IMR-90 (cell line): ENCODE data around the gene PLEKHH1.

ENCODE experiments used
- FOS ChIP-seq: fragments of 150-350 bp; IDR thresholded peaks from 2 replicates; pipeline ENCODE4 v1.6.1; 2016; ENCODE audit warnings: low read depth, low read length
- MAZ ChIP-seq: IDR thresholded peaks from 2 replicates; pipeline ENCODE4 v1.6.1; 2012; ENCODE audit warnings: low read depth, mild to moderate bottlenecking, low read length, improper control_type of control experiment, moderate library complexity, borderline replicate concordance
- MXI1 ChIP-seq: IDR thresholded peaks from 2 replicates; pipeline ENCODE4 v1.6.1; 2012; ENCODE audit warnings: low read depth, mild to moderate bottlenecking, low read length, moderate library complexity, borderline replicate concordance
- POLR2A ChIP-seq: IDR thresholded peaks from 2 replicates; pipeline ENCODE4 v1.6.1; 2012; ENCODE audit warnings: mild to moderate bottlenecking, low read depth, low read length
- RAD21 ChIP-seq: IDR thresholded peaks from 2 replicates; pipeline ENCODE4 v1.6.1; 2012; ENCODE audit warnings: low read length, improper control_type of control experiment
- RCOR1 ChIP-seq: IDR thresholded peaks from 2 replicates; pipeline ENCODE4 v1.6.1; 2012; ENCODE audit warnings: mild to moderate bottlenecking, low read length, improper control_type of control experiment; ENCODE audit not compliant: insufficient replicate concordance
- RFX5 ChIP-seq: IDR thresholded peaks from 2 replicates; pipeline ENCODE4 v1.8.0; 2012; ENCODE audit warnings: low read depth, mild to moderate bottlenecking, low read length, moderate library complexity
- USF2 ChIP-seq: fragments of 150-350 bp; IDR thresholded peaks from 2 replicates; pipeline ENCODE4 v1.6.1; 2017; ENCODE audit warnings: mild to moderate bottlenecking, antibody characterized with exemption, low read length, low read depth
- TF ChIP-seq, protein P1 (sequence below): conservative IDR thresholded peaks from 2 replicates; pipeline ENCODE4 v1.5.1; 2012; ENCODE audit warnings: mild to moderate bottlenecking, low read depth, low read length, improper control_type of control experiment

- no peak for TF ChIP-seq USF2
- TF ChIP-seq, protein P1, sequence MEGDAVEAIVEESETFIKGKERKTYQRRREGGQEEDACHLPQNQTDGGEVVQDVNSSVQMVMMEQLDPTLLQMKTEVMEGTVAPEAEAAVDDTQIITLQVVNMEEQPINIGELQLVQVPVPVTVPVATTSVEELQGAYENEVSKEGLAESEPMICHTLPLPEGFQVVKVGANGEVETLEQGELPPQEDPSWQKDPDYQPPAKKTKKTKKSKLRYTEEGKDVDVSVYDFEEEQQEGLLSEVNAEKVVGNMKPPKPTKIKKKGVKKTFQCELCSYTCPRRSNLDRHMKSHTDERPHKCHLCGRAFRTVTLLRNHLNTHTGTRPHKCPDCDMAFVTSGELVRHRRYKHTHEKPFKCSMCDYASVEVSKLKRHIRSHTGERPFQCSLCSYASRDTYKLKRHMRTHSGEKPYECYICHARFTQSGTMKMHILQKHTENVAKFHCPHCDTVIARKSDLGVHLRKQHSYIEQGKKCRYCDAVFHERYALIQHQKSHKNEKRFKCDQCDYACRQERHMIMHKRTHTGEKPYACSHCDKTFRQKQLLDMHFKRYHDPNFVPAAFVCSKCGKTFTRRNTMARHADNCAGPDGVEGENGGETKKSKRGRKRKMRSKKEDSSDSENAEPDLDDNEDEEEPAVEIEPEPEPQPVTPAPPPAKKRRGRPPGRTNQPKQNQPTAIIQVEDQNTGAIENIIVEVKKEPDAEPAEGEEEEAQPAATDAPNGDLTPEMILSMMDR = no peak
- no peak for TF ChIP-seq RFX5
- no peak for TF ChIP-seq FOS
- no peak for TF ChIP-seq POLR2A
- no peak for TF ChIP-seq MAZ
- no peak for TF ChIP-seq MXI1
- no peak for TF ChIP-seq RAD21
- TF ChIP-seq RCOR1 = no peak
These were observed 34.6 kb downstream of the PLEKHH1 start for GRCh38 chr14:67567654-67568053.
